K562 (cell line): ENCODE measurements around the gene CUL9. TPM values are rescaled to one million over a fixed set of nuclear protein-coding genes. Genes with fewer than 3 reads are reported as not detected.

Experiments
- ATAC-seq: fragments of 200-7000 bp; cut with Tn5 transposase; 3 replicates; pipeline ENCODE4 v1.9.1; 2020; ENCODE audit warnings: moderate library complexity
- BruUV-seq: library from RNA; stranded (reverse); fragments of 400-500 nt; replicated peaks from 2 replicates; lab custom pipeline; 2021; lab: Mats Ljungman, UMichigan
- CTCF ChIA-PET: fragments of 300-600 bp; formaldehyde crosslinking; extraction: SDS; loops from one replicate; lab custom pipeline; 2021; ENCODE audit warnings: low intra/inter-chr PET ratio; lab: Yijun Ruan, JAX
- POLR2A ChIA-PET: fragments of 300-600, 350-650 bp; sonication (Branson Sonifier 250); formaldehyde crosslinking; extraction: SDS; loops from one replicate; lab custom pipeline; 2021; ENCODE audit warnings: antibody characterized with exemption, inconsistent platforms; lab: Yijun Ruan, JAX
- DNase-seq, 4 experiments: peaks; one replicate each; pipeline versions ENCODE4 v3.0.0 to v3.0.0-alpha.2; 2011 to 2018; ENCODE audit warnings: low spot score in 3 of 4, mixed read lengths in 3 of 4; ENCODE audit errors: extremely low read depth in 1 of 4
- FAIRE-seq: peaks from 2 replicates; lab custom pipeline; 2011; peaks lifted over from hg19 to GRCh38; lab: Jason Lieb, UNC
- H2AFZ ChIP-seq: 2 replicates; pipeline ENCODE4 v1.6.0; 2011; ENCODE audit warnings: low read depth, low read length, control low read depth, inconsistent platforms
- H3K27ac ChIP-seq: fragments of 200-600 bp; 3 replicates; pipeline ENCODE4 v1.8.0; 2011; ENCODE audit warnings: low read depth, mild to moderate bottlenecking, control low read depth, inconsistent platforms, low read length, moderate library complexity, mixed read lengths; ENCODE audit errors: extremely low read depth
- H3K27me3 ChIP-seq, 2 experiments: fragments of 300-600 bp in 1 of 2; 2 replicates in 1 of 2; 3 replicates in 1 of 2; pipeline versions ENCODE4 v1.6.0 to v1.8.0; 2011; ENCODE audit warnings: inconsistent platforms in 2 of 2, low read length in 2 of 2, mild to moderate bottlenecking in 1 of 2, mixed read lengths in 1 of 2, moderate library complexity in 1 of 2; ENCODE audit not compliant: control insufficient read depth in 2 of 2, insufficient read depth in 2 of 2
- H3K36me3 ChIP-seq: fragments of 300-600 bp; 3 replicates; pipeline ENCODE4 v1.8.0; 2011; ENCODE audit warnings: mild to moderate bottlenecking, low read length, inconsistent platforms; ENCODE audit not compliant: control insufficient read depth, insufficient read depth
- H3K4me1 ChIP-seq, 2 experiments: fragments of 200-600 bp in 1 of 2; replicated peaks in 1 of 2; 2 replicates in 1 of 2; 3 replicates in 1 of 2; pipeline versions ENCODE4 v1.5.1 to v1.8.0; 2011; ENCODE audit warnings: inconsistent platforms in 2 of 2, low read length in 2 of 2, mild to moderate bottlenecking in 1 of 2, mixed read lengths in 1 of 2, moderate library complexity in 1 of 2; ENCODE audit not compliant: control insufficient read depth in 2 of 2, insufficient read depth in 2 of 2
- H3K4me2 ChIP-seq: 2 replicates; pipeline ENCODE4 v1.6.1; 2011; ENCODE audit warnings: low read length, control low read depth, inconsistent platforms, mixed read lengths; ENCODE audit not compliant: insufficient read depth
- H3K4me3 ChIP-seq: fragments of 200-600 bp; sonication (generic), shearing (Covaris generic); 2 replicates; pipeline ENCODE4 v1.5.1; 2016; ENCODE audit warnings: control low read depth, inconsistent platforms
- H3K79me2 ChIP-seq: fragments of 200-600 bp; 3 replicates; pipeline ENCODE4 v1.8.0; 2011; ENCODE audit warnings: low read length, inconsistent platforms; ENCODE audit not compliant: control insufficient read depth, insufficient read depth
- H3K9ac ChIP-seq, 2 experiments: 2 replicates each; pipeline versions ENCODE4 v1.6.0 to v1.6.1; 2011; ENCODE audit warnings: low read depth in 2 of 2, low read length in 2 of 2, control low read depth in 1 of 2, inconsistent platforms in 1 of 2, mild to moderate bottlenecking in 1 of 2, mixed read lengths in 1 of 2; ENCODE audit not compliant: insufficient read depth in 1 of 2
- H3K9me1 ChIP-seq: one replicate; pipeline ENCODE4 v1.6.0; 2011; ENCODE audit warnings: inconsistent platforms, mild to moderate bottlenecking, low read length, moderate library complexity; ENCODE audit not compliant: control insufficient read depth, insufficient read depth
- H3K9me3 ChIP-seq: replicated peaks from 2 replicates; pipeline ENCODE4 v1.5.1; 2011; ENCODE audit warnings: low read depth, low read length, inconsistent platforms; ENCODE audit not compliant: control insufficient read depth, insufficient read depth
- H4K20me1 ChIP-seq: replicated peaks from 2 replicates; pipeline ENCODE4 v1.6.1; 2011; ENCODE audit warnings: low read length, inconsistent platforms, mixed read lengths; ENCODE audit not compliant: control insufficient read depth, insufficient read depth
- BRCA1 ChIP-seq, 2 experiments: fragments of 450-650 bp in 1 of 2; sonication (generic) in 1 of 2; formaldehyde crosslinking in 1 of 2; IDR thresholded peaks; 2 replicates each; pipeline versions ENCODE4 v1.5.0 to v1.6.1; 2017 to 2020; ENCODE audit warnings: mild to moderate bottlenecking in 1 of 2, missing genetic modification reagents in 1 of 2
- DNMT1 ChIP-seq: fragments of 450-650 bp; IDR thresholded peaks from 2 replicates; pipeline ENCODE4 v1.6.1; 2016; ENCODE audit warnings: antibody characterized with exemption, mild to moderate bottlenecking
- ETS1 ChIP-seq: conservative IDR thresholded peaks from 2 replicates; pipeline ENCODE4 v1.6.1; 2011; ENCODE audit warnings: low read depth, mild to moderate bottlenecking, low read length; ENCODE audit not compliant: control insufficient read depth
- EZH2 ChIP-seq: IDR thresholded peaks from 2 replicates; pipeline ENCODE4 v1.6.1; 2012; ENCODE audit warnings: low read depth, mild to moderate bottlenecking, inconsistent platforms, low read length, borderline replicate concordance
- FOXJ2 ChIP-seq: fragments of 200-800 bp; sonication (Bioruptor generic); IDR thresholded peaks from 2 replicates; pipeline ENCODE4 v1.6.1; 2016; ENCODE audit warnings: missing genetic modification characterization, missing compliant biosample characterization
- FOXK1 ChIP-seq: sonication (generic); formaldehyde crosslinking; IDR thresholded peaks from 2 replicates; pipeline ENCODE4 v1.8.0; 2022; ENCODE audit warnings: missing genetic modification reagents, mild to moderate bottlenecking, borderline replicate concordance
- HNRNPH1 ChIP-seq: fragments of 200-400 bp; formaldehyde crosslinking; optimal IDR thresholded peaks from 2 replicates; pipeline ENCODE3; 2017; ENCODE audit warnings: low read depth, mild to moderate bottlenecking, low read length, moderate library complexity
- PTBP1 ChIP-seq: fragments of 200-400 bp; formaldehyde crosslinking; IDR thresholded peaks from 2 replicates; pipeline ENCODE4 v1.6.1; 2017; ENCODE audit warnings: low read depth, low read length
- SMARCA5 ChIP-seq: fragments of 450-650 bp; IDR thresholded peaks from 2 replicates; pipeline ENCODE4 v1.6.1; 2016
- TCF7L2 ChIP-seq: fragments of 150-350 bp; IDR thresholded peaks from 2 replicates; pipeline ENCODE4 v1.6.1; 2016; ENCODE audit warnings: low read depth, mild to moderate bottlenecking, low read length, moderate library complexity
- ZNF12 ChIP-seq: sonication (generic); formaldehyde crosslinking; IDR thresholded peaks from 2 replicates; pipeline ENCODE4 v1.4.0; 2020; ENCODE audit warnings: mild to moderate bottlenecking, missing genetic modification reagents
- ZNF3 ChIP-seq: fragments of 250-450 bp; sonication (Bioruptor Pico); IDR thresholded peaks from 2 replicates; pipeline ENCODE4 v1.5.0; 2021; ENCODE audit warnings: mild to moderate bottlenecking, moderate library complexity
- ZNF408 ChIP-seq: fragments of 250-450 bp; sonication (Bioruptor Pico); IDR thresholded peaks from 2 replicates; pipeline ENCODE4 v1.4.0; 2020; ENCODE audit warnings: low read depth, mild to moderate bottlenecking, moderate library complexity
- WGBS: fragments of 100-300 bp; shearing (Covaris generic); methylation state at CpG from one replicate; pipeline ENCODE4 v1.1.6; 2016; ENCODE audit warnings: low coverage, mixed read lengths; ENCODE audit not compliant: insufficient coverage; ENCODE audit errors: missing lambda C conversion rate; 5-methylcytosine and 5-hydroxymethylcytosine counted together
- in situ Hi-C: fragments of 300-500 bp; cut with MboI; formaldehyde crosslinking; loops from 4 replicates; pipeline ENCODE4 v1.15.0; 2018; ENCODE audit warnings: inconsistent platforms, mixed read lengths
- intact Hi-C: fragments of 100-400 bp; cut with micrococcal nuclease; formaldehyde crosslinking; loops from 2 replicates; pipeline ENCODE4 v1.14.2; 2022
- polyA plus RNA-seq, 8 experiments: library from polyadenylated mRNA; depleted of rRNA in 4 of 8; stranded (reverse) in 5 of 8; unstranded in 3 of 8; fragments of >200 nt; fragmentation: Nextera tagmentation in 2 of 8; fragmentation: Illumina TruSeq in 1 of 8; extraction: Ambion mirVana in 2 of 8; extraction: Trizol in 1 of 8; gene quantifications; 2 replicates each; pipeline versions ENCODE4 v1.2.1 to v1.2.3, GENCODE V29; 2011 to 2014; ENCODE audit warnings: inconsistent platforms in 1 of 8, missing spikeins in 1 of 8
- total RNA-seq, 7 experiments: library from RNA; depleted of rRNA in 6 of 7; stranded (reverse); fragments of >200 nt in 6 of 7; fragmentation: Illumina TruSeq in 2 of 7; extraction: Trizol in 2 of 7; gene quantifications; 2 replicates each; pipeline versions ENCODE4 v1.2.1 to v1.2.3, GENCODE V29; 2011 to 2021; ENCODE audit warnings: low replicate concordance in 1 of 7

CUL9 gene
- total and polyA plus RNA-seq, 9 of the 15 experiments (the other 6 are each of a cell fraction or from before 2014, with no cell fraction given) = 0.50 to 20.7 (median 6.6) TPM

- ChIA-PET CTCF (no interaction called here), POLR2A (interaction anchor here (0.9 to 2.2 kb wide), 3 partner anchors 12 to 244 kb away, joined by 3 to 19 read pairs (median 4); no protein-coding TSS in a partner anchor)
- FAIRE-seq (no peak), DNase-seq (no peak), ATAC-seq (no peak)
- Histone ChIP-seq H3K27ac (no peak overlapping the region), H2AFZ (peak overlapping the region; percentile 86), H3K9me1 (no peaks in the 10 kb centered on the region), H3K9me3 (no peaks in the 10 kb centered on the region), H3K79me2 (no peaks in the 10 kb centered on the region), H3K36me3 (no peaks in the 10 kb centered on the region), H3K4me2 (peak overlapping the region; percentile 51; the same call in 1 of the 2 replicates), H3K4me3 (no peak overlapping the region), H3K9ac (peak overlapping the region in 1 of 2 experiments; percentile 71; a peak in 1 of 4 replicates), H3K27me3 (peaks cover under 1 to 20% of the 10 kb centered on the region in 2 experiments; a peak in 4 of 5 replicates)
- intact Hi-C loops = loop anchor here (10.0 kb wide), 2 partner anchors 364 to 806 kb away; no protein-coding TSS in a partner anchor
- no TSS peak for BruUV-seq
- whole genome bisulfite sequencing = 52% methylated on average over 10 of the region's 10 CpGs
- in situ Hi-C loops = no loop called here
- peak; percentile 50; the same call in 1 of the 2 replicates for TF ChIP-seq FOXK1
- TF ChIP-seq TCF7L2 = no peak
- TF ChIP-seq, all 486 proteins: peak for 1
- Histone ChIP-seq H4K20me1 (0 out of 2 replicates have a peak, but pooled peaks cover 10% of the 10 kb centered on the region), H3K4me1 (peaks cover 28 to 34% of the 10 kb centered on the region in 2 experiments)
Observed at GRCh38 chr6:43268782-43269272, 86.8 kb downstream of the CUL9 start.

- intact Hi-C loops (loop anchor here (10.0 kb wide), 2 partner anchors 365 to 805 kb away; no protein-coding TSS in a partner anchor), in situ Hi-C loops (loop anchor here (5.0 kb wide), 1 partner anchor 63 kb away; no protein-coding TSS in a partner anchor)
- H3K9me3 ChIP-seq = no peaks in the 10 kb centered on the region
- peaks cover 5 to 26% of the 10 kb centered on the region in 2 experiments for H3K27me3 ChIP-seq
- H2AFZ ChIP-seq = peak overlapping the region; percentile 86
- 19% methylated on average over 44 of the region's 44 CpGs for WGBS
- no peaks in the 10 kb centered on the region for H3K79me2 ChIP-seq
- ChIA-PET CTCF (no interaction called here), POLR2A (interaction anchor here (0.5 to 2.2 kb wide), 6 partner anchors 11 to 339 kb away, joined by 3 to 19 read pairs (median 4); partner anchors contain the start of gene SLC22A7)
- BruUV-seq = no TSS peak
- H3K9me1 ChIP-seq = no peaks in the 10 kb centered on the region
- FAIRE-seq (no peak), DNase-seq (peak; percentile 66 to 92 (median 80)), ATAC-seq (peak; percentile 63)
- 0 out of 2 replicates have a peak, but pooled peaks cover 10% of the 10 kb centered on the region for H4K20me1 ChIP-seq
- peak overlapping the region in 1 of 2 experiments; percentile 71; a peak in 2 of 4 replicates for H3K9ac ChIP-seq
- no peaks in the 10 kb centered on the region for H3K36me3 ChIP-seq
- H3K4me2 ChIP-seq = peak overlapping the region; percentile 51
- H3K27ac ChIP-seq = no peak overlapping the region
- H3K4me3 ChIP-seq = no peak overlapping the region
- H3K4me1 ChIP-seq = peaks cover 28 to 34% of the 10 kb centered on the region in 2 experiments
- TF ChIP-seq PTBP1 (peak; percentile 89; the same call in 1 of the 2 replicates), SMARCA5 (peak; percentile 94), EZH2 (no peak), ETS1 (0 out of 2 replicates have a peak, but pooled peaks have one; percentile 45), DNMT1 (no peak), ZNF408 (no peak), ZNF12 (no peak), HNRNPH1 (no peak), BRCA1 (IDR thresholded peaks at IDR 0.05) (no peak), BRCA1 (CRISPR knock-in tag; IDR thresholded peaks at IDR 0.05) (0 out of 2 replicates have a peak, but pooled peaks have one; percentile 77), FOXJ2 (tag) (no peak), ZNF3 (CRISPR knock-in tag) (peak; percentile 85; the same call in 1 of the 2 replicates)
Observed at GRCh38 chr6:43269273-43270007, 87.4 kb downstream of the CUL9 start.
